Gastroesophageal sphincter (tissue), 3 donors: ENCODE measurements around the gene ALPL.

Experiments
- EP300 ChIP-seq: sonication (generic); formaldehyde crosslinking; IDR thresholded peaks from one replicate; pipeline ENCODE4 v1.6.1; 2017; ENCODE audit warnings: antibody characterized with exemption, mild to moderate bottlenecking
- POLR2AphosphoS5 ChIP-seq: sonication (generic); formaldehyde crosslinking; IDR thresholded peaks from one replicate; pipeline ENCODE4 v1.6.1; 2017; ENCODE audit warnings: antibody characterized with exemption
- TF ChIP-seq, protein P1 (sequence below), 4 experiments: fragments of 200-600 bp in 2 of 4; fragments of 450-650 bp in 2 of 4; sonication (generic) in 1 of 4; IDR thresholded peaks; one replicate each; pipeline ENCODE4 v1.5.1; 2017 to 2019; ENCODE audit warnings: antibody characterized with exemption in 4 of 4, mild to moderate bottlenecking in 2 of 4, moderate library complexity in 2 of 4

- TF ChIP-seq EP300 (no peak), POLR2AphosphoS5 (no peak)
- TF ChIP-seq, protein P1, sequence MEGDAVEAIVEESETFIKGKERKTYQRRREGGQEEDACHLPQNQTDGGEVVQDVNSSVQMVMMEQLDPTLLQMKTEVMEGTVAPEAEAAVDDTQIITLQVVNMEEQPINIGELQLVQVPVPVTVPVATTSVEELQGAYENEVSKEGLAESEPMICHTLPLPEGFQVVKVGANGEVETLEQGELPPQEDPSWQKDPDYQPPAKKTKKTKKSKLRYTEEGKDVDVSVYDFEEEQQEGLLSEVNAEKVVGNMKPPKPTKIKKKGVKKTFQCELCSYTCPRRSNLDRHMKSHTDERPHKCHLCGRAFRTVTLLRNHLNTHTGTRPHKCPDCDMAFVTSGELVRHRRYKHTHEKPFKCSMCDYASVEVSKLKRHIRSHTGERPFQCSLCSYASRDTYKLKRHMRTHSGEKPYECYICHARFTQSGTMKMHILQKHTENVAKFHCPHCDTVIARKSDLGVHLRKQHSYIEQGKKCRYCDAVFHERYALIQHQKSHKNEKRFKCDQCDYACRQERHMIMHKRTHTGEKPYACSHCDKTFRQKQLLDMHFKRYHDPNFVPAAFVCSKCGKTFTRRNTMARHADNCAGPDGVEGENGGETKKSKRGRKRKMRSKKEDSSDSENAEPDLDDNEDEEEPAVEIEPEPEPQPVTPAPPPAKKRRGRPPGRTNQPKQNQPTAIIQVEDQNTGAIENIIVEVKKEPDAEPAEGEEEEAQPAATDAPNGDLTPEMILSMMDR (IDR thresholded peaks at IDR 0.05) = no peak
Measured at GRCh38 chr1:21621761-21622436, 112.7 kb downstream of the ALPL start.
